Stimulated activated CD8-positive, alpha-beta memory T cell treated with anti-CD3 and anti-CD28 coated beads, Interleukin-12 subunit alpha, Interleukin-12 subunit beta, amount 100 ng/mL, for 1 hour (primary cell): ENCODE measurements around the gene CCL18.
"Not testable (repeated sequence)": the region's sequence is repeated elsewhere in the genome, so short reads cannot be mapped to it uniquely, and the experiment has no call there.

Source experiments
- DNase-seq: peaks from one replicate; pipeline ENCODE4 v3.0.0-alpha.2; 2020; ENCODE audit warnings: low read depth

CCL18 gene

GRCh38 chr17:36072431-36073121, 8.5 kb downstream of the CCL18 start:
- DNase-seq: peak; percentile 35

GRCh38 chr17:36074365-36074764, 10.3 kb downstream of the CCL18 start:
- no peak for DNase-seq

- not testable (repeated sequence) for DNase-seq
Measured at GRCh38 chr17:36081681-36082471, 17.8 kb downstream of the CCL18 start.

GRCh38 chr17:36082482-36083120, 18.5 kb downstream of the CCL18 start:
- DNase-seq: peak; percentile 47

GRCh38 chr17:36083691-36084090, 19.6 kb downstream of the CCL18 start:
- not testable (repeated sequence) for DNase-seq

GRCh38 chr17:36085765-36086164, 21.7 kb downstream of the CCL18 start:
- DNase-seq: no peak

GRCh38 chr17:36086791-36087190, 22.7 kb downstream of the CCL18 start:
- DNase-seq: no peak

GRCh38 chr17:36087471-36087870, 23.4 kb downstream of the CCL18 start:
- not testable (repeated sequence) for DNase-seq

GRCh38 chr17:36087897-36088572, 24.0 kb downstream of the CCL18 start:
- not testable (repeated sequence) for DNase-seq

GRCh38 chr17:36088670-36089338, 24.7 kb downstream of the CCL18 start:
- no peak for DNase-seq

GRCh38 chr17:36089339-36089865, 25.3 kb downstream of the CCL18 start:
- no peak for DNase-seq

- DNase-seq: no peak
Measured at GRCh38 chr17:36089888-36090836, 26.1 kb downstream of the CCL18 start, which contains the start of gene CCL3. Gene CCL3 (minus strand): TSS chr17:36090143. CDS start chr17:36090058, 85 bp downstream.

- no peak for DNase-seq
Measured at GRCh38 chr17:36092230-36092629, 28.2 kb downstream of the CCL18 start.

GRCh38 chr17:36092715-36093114, 28.6 kb downstream of the CCL18 start:
- DNase-seq: not testable (repeated sequence)

GRCh38 chr17:36094232-36094631, 30.2 kb downstream of the CCL18 start:
- DNase-seq: no peak

- DNase-seq: no peak
Measured at GRCh38 chr17:36094746-36095145, 30.7 kb downstream of the CCL18 start.

- DNase-seq: no peak
Measured at GRCh38 chr17:36095992-36096391, 31.9 kb downstream of the CCL18 start.

- not testable (repeated sequence) for DNase-seq
Measured at GRCh38 chr17:36099004-36099403, 34.9 kb downstream of the CCL18 start.

- DNase-seq: not testable (repeated sequence)
Measured at GRCh38 chr17:36103401-36103975, 39.4 kb downstream of the CCL18 start, which contains the start of gene CCL4. Gene CCL4 (plus strand): TSS chr17:36103827. CDS start chr17:36103906, 79 bp downstream.

- not testable (repeated sequence) for DNase-seq
Measured at GRCh38 chr17:36104246-36104645, 40.2 kb downstream of the CCL18 start.
